ENCODE measurements around the gene GPR42.
"Not testable (repeated sequence)": the region's sequence is repeated elsewhere in the genome, so short reads cannot be mapped to it uniquely, and the experiment has no call there.

Gene GPR42

DNA sequence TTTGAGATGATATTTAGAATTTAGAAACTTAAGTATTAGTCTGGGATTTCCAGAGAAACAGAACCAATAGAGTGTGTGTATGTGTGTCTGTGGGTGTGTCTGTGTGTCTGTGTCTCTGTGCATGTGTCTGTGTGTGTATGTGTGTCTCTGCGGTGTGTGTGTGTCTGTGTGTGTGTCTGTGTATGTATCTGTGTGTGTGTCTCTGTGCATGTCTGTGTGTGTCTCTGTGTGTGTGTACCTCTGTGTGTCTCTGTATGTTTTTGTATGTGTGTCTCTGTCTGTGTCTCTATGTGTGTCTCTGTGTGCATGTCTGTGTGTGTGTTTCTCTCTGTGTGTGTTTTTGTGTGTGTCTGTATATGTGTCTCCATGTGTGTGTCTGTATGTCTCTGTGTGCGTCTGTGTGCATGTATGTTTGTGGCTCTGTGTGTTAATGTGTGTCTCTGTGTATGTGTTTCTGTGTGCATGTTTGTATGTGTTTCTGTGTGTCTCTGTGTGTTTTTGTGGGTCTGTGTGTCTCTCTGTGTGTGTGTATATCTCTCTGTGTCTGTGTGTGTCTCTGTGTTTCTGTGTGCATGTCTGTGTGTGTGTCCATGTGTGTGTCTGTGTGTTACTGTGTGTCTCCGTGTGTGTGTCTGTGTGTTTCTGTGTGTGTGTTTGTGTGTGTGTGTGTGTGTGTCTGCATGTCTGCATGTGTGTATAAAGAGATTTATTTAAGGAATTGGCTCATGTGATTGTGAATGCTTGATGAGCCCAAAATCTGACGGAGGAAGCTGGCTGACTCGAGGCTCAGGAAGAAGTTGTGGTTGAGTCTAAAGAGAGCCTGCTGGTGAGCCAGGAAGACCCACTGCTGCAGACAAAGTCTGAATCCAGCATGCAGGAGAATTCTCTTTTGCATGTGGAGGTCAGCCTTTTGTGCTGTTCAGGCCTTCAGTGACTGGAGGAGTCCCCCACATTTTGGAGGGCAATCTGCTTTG is 22.2 kb downstream of the GPR42 start:
- Histone ChIP-seq H3K4me3 (ENCODE audit: low read depth in 1 of 2, low read length in 2 of 2) (no peak overlapping the region), H3K9me3 (ENCODE audit: control insufficient read depth in 1 of 2, low read length in 2 of 2) (no peaks in the 10 kb centered on the region), H3K4me1 (ENCODE audit: control insufficient read depth in 1 of 2, insufficient read depth in 2 of 2, low read length in 2 of 2) (peaks cover 0 to 5% of the 10 kb centered on the region in 2 donors), H3K9ac (ENCODE audit: low read depth in 1 of 2, low read length in 2 of 2) (no peak overlapping the region), H3K27ac (ENCODE audit: low read depth, low read length) (no peak overlapping the region), H3K27me3 (ENCODE audit: control insufficient read depth in 1 of 2, insufficient read depth in 2 of 2, low read length in 2 of 2) (no peaks in the 10 kb centered on the region), H3K36me3 (ENCODE audit: control insufficient read depth in 1 of 2, insufficient read depth in 2 of 2, low read length in 2 of 2) (no peaks in the 10 kb centered on the region)

DNA sequence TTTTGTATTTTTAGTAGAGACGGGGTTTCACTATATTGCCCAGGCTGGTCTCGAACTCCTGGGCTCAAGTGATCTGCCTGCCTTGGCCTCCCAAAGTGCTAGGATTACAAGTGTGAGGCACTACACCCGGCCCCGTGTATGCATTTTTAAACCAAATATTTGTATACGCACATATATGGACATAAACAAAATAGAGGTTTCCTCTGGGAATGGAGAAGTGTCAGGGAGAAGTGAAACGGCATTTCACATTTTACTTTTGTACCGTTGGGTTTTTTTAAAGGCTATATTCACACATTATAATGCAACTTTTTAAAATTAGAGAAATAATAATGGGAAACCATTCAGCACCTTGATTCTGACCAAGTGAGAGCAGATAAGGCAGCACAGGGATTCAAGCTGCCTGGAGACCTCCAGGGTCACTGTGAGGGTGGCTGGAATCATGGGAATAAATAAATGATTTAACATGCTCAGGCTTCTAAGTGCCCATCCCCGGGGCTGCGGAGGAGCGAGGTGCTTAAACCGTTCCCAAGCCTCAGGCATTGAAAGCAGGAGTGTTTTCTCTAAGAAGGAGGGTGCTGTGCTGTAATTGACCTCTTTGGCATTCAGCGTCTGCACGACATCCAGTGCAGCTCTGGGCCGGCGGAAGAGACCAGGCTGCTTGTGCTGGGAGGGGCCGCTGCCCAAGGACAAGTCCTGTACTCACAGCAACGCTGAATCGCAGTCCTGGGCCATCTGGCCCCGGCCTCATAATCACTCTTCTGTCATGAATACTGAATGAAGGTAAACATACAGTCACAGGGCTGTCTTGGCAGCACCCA is 24.7 kb downstream of the GPR42 start:
- Histone ChIP-seq H3K27ac (ENCODE audit: low read depth, low read length) (no peak overlapping the region), H3K4me3 (ENCODE audit: low read depth in 1 of 2, low read length in 2 of 2) (no peak overlapping the region), H3K9ac (ENCODE audit: low read depth in 1 of 2, low read length in 2 of 2) (no peak overlapping the region), H3K27me3 (ENCODE audit: control insufficient read depth in 1 of 2, insufficient read depth in 2 of 2, low read length in 2 of 2) (no peaks in the 10 kb centered on the region), H3K4me1 (ENCODE audit: control insufficient read depth in 1 of 2, insufficient read depth in 2 of 2, low read length in 2 of 2) (peaks cover 0 to 5% of the 10 kb centered on the region in 2 donors), H3K36me3 (ENCODE audit: control insufficient read depth in 1 of 2, insufficient read depth in 2 of 2, low read length in 2 of 2) (no peaks in the 10 kb centered on the region), H3K9me3 (ENCODE audit: control insufficient read depth in 1 of 2, low read length in 2 of 2) (no peaks in the 10 kb centered on the region)

DNA sequence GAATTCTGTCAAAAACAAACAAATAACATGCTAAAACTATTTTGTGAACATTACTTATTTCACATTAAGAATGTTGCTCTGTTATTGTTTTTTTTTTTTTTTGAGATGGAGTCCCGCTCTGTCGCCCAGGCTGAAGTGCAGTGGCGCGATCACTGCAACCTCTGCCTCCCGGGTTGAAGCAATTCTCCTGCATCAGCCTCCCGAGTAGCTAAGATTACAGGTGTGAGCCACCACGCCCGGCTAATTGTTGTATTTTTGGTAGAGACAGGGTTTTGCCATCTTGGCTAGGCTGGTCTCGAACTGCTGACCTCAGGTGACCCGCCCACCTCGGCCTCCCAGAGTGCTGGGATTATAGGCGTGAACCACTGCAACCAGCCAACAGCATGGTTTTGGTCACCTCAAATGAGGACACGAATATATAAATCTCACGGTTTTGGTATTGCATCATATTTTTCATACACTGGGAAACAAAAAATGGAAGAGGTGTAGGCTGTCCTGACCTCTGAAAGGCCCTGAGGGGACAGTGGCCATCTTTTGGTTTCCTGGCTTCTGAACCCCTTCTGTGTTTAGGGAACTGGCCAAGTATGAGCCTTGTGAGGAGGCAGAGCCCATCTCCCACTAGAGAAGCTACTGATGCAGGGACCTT is 25.5 kb downstream of the GPR42 start:
- no peaks in the 10 kb centered on the region for H3K9me3 ChIP-seq (ENCODE audit: control insufficient read depth in 1 of 2, low read length in 2 of 2)
- H3K4me3 ChIP-seq (ENCODE audit: low read depth in 1 of 2, low read length in 2 of 2): no peak overlapping the region
- H3K27me3 ChIP-seq (ENCODE audit: control insufficient read depth in 1 of 2, insufficient read depth in 2 of 2, low read length in 2 of 2): no peaks in the 10 kb centered on the region
- no peak overlapping the region for H3K27ac ChIP-seq (ENCODE audit: low read depth, low read length)
- H3K36me3 ChIP-seq (ENCODE audit: control insufficient read depth in 1 of 2, insufficient read depth in 2 of 2, low read length in 2 of 2): no peaks in the 10 kb centered on the region
- no peak overlapping the region for H3K9ac ChIP-seq (ENCODE audit: low read depth in 1 of 2, low read length in 2 of 2)
- H3K4me1 ChIP-seq (ENCODE audit: control insufficient read depth in 1 of 2, insufficient read depth in 2 of 2, low read length in 2 of 2): peaks cover 0 to 5% of the 10 kb centered on the region in 2 donors

DNA sequence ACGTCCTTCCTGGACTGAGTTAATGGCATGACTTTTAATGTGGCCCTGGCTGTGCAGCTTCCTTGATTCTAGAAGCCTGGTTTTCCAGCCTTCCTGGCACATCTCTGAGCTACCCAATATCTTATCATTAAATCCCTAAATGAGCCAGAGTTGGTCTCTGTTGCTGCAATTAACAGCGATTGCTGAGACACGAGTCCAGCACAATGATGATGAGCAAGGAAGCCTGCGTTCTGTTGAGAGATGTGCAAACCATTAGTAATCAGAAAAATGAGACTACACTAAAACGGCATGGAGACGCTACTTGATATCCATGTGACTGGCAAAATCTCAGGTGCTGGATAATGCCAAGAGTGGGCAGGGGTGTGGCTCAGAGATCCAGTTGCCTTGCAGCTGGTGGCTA is 26.2 kb downstream of the GPR42 start:
- no peaks in the 10 kb centered on the region for H3K36me3 ChIP-seq (ENCODE audit: control insufficient read depth in 1 of 2, insufficient read depth in 2 of 2, low read length in 2 of 2)
- H3K4me3 ChIP-seq (ENCODE audit: low read depth in 1 of 2, low read length in 2 of 2): no peak overlapping the region
- H3K27me3 ChIP-seq (ENCODE audit: control insufficient read depth in 1 of 2, insufficient read depth in 2 of 2, low read length in 2 of 2): no peaks in the 10 kb centered on the region
- no peaks in the 10 kb centered on the region for H3K9me3 ChIP-seq (ENCODE audit: control insufficient read depth in 1 of 2, low read length in 2 of 2)
- no peak overlapping the region for H3K9ac ChIP-seq (ENCODE audit: low read depth in 1 of 2, low read length in 2 of 2)
- peaks cover 0 to 5% of the 10 kb centered on the region in 2 donors for H3K4me1 ChIP-seq (ENCODE audit: control insufficient read depth in 1 of 2, insufficient read depth in 2 of 2, low read length in 2 of 2)
- H3K27ac ChIP-seq (ENCODE audit: low read depth, low read length): no peak overlapping the region

DNA sequence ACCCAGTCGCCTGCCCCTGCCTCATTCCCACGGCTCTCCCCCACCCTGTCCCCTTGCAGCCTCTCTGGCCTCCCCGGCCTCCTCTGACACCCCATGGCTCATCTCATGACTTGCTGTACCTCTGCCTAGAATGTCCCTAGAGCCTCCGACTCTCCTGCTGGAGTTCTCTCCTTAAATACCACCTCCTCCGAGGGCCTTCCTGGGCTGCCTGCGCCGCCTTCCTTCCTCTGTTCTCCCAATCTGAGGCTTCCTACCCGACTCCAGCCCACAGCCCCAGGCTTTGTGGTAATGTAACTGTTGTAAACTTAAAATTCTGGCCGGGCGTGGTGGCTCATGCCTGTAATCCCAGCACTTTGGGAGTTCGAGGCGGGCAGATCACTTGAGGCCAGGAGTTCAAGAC is 27.7 kb downstream of the GPR42 start:
- Histone ChIP-seq H3K9me3 (ENCODE audit: control insufficient read depth in 1 of 2, low read length in 2 of 2) (no peaks in the 10 kb centered on the region), H3K27me3 (ENCODE audit: control insufficient read depth in 1 of 2, insufficient read depth in 2 of 2, low read length in 2 of 2) (no peaks in the 10 kb centered on the region), H3K4me3 (ENCODE audit: low read depth in 1 of 2, low read length in 2 of 2) (no peak overlapping the region), H3K27ac (ENCODE audit: low read depth, low read length) (no peak overlapping the region), H3K9ac (ENCODE audit: low read depth in 1 of 2, low read length in 2 of 2) (no peak overlapping the region), H3K4me1 (ENCODE audit: control insufficient read depth in 1 of 2, insufficient read depth in 2 of 2, low read length in 2 of 2) (peaks cover 0 to 5% of the 10 kb centered on the region in 2 donors), H3K36me3 (ENCODE audit: control insufficient read depth in 1 of 2, insufficient read depth in 2 of 2, low read length in 2 of 2) (no peaks in the 10 kb centered on the region)

DNA sequence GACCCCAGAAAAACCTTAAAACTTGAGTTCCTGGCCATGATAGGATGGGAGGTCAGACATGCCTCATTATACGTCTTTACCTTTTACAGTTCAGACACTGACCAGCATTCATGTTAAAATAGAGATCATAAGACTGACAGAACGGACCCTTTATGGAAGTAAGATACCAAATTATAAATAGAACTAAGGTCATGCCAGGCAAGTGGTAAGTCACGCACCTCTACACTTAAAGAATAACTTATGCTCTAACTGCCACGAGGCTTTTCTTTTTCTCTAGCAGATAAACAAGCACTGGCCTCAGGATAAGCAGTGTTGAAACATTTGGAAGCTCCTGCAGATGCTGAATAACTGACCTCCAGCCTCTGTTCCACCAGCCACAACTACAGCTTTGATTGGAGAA is 28.4 kb downstream of the GPR42 start:
- H3K4me3 ChIP-seq (ENCODE audit: low read depth in 1 of 2, low read length in 2 of 2): no peak overlapping the region
- H3K4me1 ChIP-seq (ENCODE audit: control insufficient read depth in 1 of 2, insufficient read depth in 2 of 2, low read length in 2 of 2): peaks cover 0 to 5% of the 10 kb centered on the region in 2 donors
- H3K9ac ChIP-seq (ENCODE audit: low read depth in 1 of 2, low read length in 2 of 2): no peak overlapping the region
- H3K27me3 ChIP-seq (ENCODE audit: control insufficient read depth in 1 of 2, insufficient read depth in 2 of 2, low read length in 2 of 2): no peaks in the 10 kb centered on the region
- H3K36me3 ChIP-seq (ENCODE audit: control insufficient read depth in 1 of 2, insufficient read depth in 2 of 2, low read length in 2 of 2): no peaks in the 10 kb centered on the region
- H3K9me3 ChIP-seq (ENCODE audit: control insufficient read depth in 1 of 2, low read length in 2 of 2): no peaks in the 10 kb centered on the region
- no peak overlapping the region for H3K27ac ChIP-seq (ENCODE audit: low read depth, low read length)

DNA sequence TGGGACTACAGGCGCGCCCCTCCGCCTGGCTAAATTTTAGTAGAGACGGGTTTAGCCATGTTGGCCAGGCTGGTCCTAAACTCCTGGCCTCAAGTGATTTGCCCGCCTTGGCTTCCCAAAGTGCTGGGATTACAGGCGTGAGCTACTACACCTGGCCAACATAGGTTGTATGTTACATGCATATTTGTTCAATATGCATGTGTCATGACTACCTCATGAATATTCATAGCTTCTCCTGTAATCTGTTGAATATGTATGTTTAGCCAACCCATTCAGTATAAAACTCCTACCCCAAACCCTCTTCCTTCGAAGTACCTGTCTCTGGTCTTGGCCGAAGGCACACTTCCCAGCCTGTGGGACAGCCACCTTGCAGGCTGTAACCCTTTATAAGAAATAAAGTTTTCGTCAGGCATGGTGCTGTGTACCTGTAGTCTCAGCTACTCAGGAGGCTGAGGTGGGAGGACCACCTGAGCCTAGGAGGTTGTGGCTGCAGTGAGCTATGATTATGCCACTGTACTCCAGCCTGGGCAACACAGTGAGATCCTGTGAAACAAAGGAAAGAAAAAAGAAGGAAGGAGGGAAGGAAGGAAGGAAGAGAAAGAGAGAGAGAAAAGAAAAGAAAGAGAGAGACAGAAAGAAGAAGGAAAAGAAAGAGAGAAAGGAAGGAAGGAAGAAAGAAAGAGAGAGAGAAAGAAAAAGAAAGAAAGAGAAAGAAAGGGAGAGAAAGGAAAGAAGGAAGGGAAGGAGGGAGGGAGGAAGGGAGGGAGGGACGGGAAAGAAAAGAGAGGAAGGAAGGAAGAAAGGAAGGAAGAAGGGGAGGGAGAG is 29.3 kb downstream of the GPR42 start:
- H3K9me3 ChIP-seq (ENCODE audit: control insufficient read depth in 1 of 2, low read length in 2 of 2): no peaks in the 10 kb centered on the region

DNA sequence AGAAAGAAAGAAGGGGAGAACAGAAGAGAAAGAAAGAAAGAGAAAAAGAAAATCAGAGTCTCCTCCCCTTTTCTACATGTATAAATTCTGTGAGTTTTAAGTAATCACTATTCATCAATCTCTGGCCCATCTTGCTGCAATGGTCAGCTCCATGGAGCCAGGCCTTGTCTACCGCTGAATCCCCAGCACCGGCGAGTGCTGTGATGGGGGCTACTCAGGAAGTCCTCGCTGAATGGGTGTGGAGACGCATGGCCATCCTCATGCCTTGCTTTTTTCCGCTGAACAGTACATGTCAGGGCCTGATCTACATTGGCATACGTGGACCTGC is 29.9 kb downstream of the GPR42 start:
- H3K4me1 ChIP-seq (ENCODE audit: control insufficient read depth in 1 of 2, insufficient read depth in 2 of 2, low read length in 2 of 2): peaks cover 0 to 3% of the 10 kb centered on the region in 2 donors
- H3K9ac ChIP-seq (ENCODE audit: low read depth in 1 of 2, low read length in 2 of 2): no peak overlapping the region
- H3K27me3 ChIP-seq (ENCODE audit: control insufficient read depth in 1 of 2, insufficient read depth in 2 of 2, low read length in 2 of 2): no peaks in the 10 kb centered on the region
- no peaks in the 10 kb centered on the region for H3K9me3 ChIP-seq (ENCODE audit: control insufficient read depth in 1 of 2, low read length in 2 of 2)
- no peaks in the 10 kb centered on the region for H3K36me3 ChIP-seq (ENCODE audit: control insufficient read depth in 1 of 2, insufficient read depth in 2 of 2, low read length in 2 of 2)
- no peak overlapping the region for H3K4me3 ChIP-seq (ENCODE audit: low read depth in 1 of 2, low read length in 2 of 2)
- H3K27ac ChIP-seq (ENCODE audit: low read depth, low read length): no peak overlapping the region

More for the DNA sequence above, 29.3 kb downstream of the GPR42 start:
- no peak overlapping the region for H3K9ac ChIP-seq (ENCODE audit: low read depth in 1 of 2, low read length in 2 of 2)
- H3K27me3 ChIP-seq (ENCODE audit: control insufficient read depth in 1 of 2, insufficient read depth in 2 of 2, low read length in 2 of 2): no peaks in the 10 kb centered on the region
- no peak overlapping the region for H3K4me3 ChIP-seq (ENCODE audit: low read depth in 1 of 2, low read length in 2 of 2)
- H3K27ac ChIP-seq (ENCODE audit: low read depth, low read length): no peak overlapping the region
- no peaks in the 10 kb centered on the region for H3K36me3 ChIP-seq (ENCODE audit: control insufficient read depth in 1 of 2, insufficient read depth in 2 of 2, low read length in 2 of 2)
- H3K4me1 ChIP-seq (ENCODE audit: control insufficient read depth in 1 of 2, insufficient read depth in 2 of 2, low read length in 2 of 2): peaks cover 0 to 5% of the 10 kb centered on the region in 2 donors

DNA sequence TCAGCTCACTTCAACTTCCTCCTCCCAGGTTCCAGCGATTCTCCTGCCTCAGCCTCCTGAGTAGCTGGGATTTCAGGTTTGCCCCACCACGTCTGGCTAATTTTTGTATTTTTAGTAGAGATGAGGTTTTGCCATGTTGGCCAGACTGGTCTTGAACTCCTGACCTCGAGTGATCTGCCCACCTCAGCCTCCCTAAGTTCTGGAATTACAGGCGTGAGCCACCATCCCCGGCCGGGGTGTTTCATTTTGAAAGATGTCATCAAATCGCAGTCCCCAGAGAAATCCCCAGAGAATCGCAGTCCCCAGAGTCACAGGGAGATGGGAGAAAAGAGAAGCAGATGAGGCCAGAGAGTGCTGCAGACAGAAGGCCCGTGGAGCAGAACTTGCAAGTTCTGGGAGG is 30.5 kb downstream of the GPR42 start:
- not testable (repeated sequence) for H3K27ac ChIP-seq (ENCODE audit: low read depth, low read length); H3K9ac ChIP-seq (ENCODE audit: low read depth in 1 of 2, low read length in 2 of 2); H3K36me3 ChIP-seq (ENCODE audit: control insufficient read depth in 1 of 2, insufficient read depth in 2 of 2, low read length in 2 of 2); H3K4me1 ChIP-seq (ENCODE audit: control insufficient read depth in 1 of 2, insufficient read depth in 2 of 2, low read length in 2 of 2); H3K9me3 ChIP-seq (ENCODE audit: control insufficient read depth in 1 of 2, low read length in 2 of 2); H3K27me3 ChIP-seq (ENCODE audit: control insufficient read depth in 1 of 2, insufficient read depth in 2 of 2, low read length in 2 of 2); H3K4me3 ChIP-seq (ENCODE audit: low read depth in 1 of 2, low read length in 2 of 2)
